ENCODE data around the gene DCST1. TPM values are rescaled to one million over a fixed set of nuclear protein-coding genes. Genes with fewer than 3 reads are reported as not detected.

Gene DCST1
- total and polyA plus RNA-seq, 2 of the 4 experiments (the other 2 are of a cell fraction), result not detected

DNA sequence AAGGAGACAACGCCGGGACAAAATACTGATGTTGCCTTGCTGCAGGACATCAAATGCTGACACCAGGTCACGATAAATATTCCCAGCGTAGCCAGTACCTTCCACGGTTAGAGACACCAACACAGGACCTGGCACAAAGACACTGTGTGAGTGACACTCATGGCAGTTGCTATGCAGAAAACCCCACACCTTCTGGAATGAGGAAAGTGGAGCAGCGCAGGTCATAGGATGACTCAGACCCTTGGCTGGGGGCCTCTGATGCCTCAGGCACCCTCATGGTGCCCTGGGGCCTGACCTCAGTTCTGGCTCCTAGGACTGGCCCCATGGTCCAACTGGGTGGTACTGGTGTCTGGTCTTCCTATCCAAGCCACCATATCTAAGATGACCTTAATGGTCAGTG is 7.0 kb upstream of the DCST1 start:
- TF ChIP-seq NFE2L2 (IDR thresholded peaks at IDR 0.05; ENCODE audit: low read depth, low read length), result no peak
- TF ChIP-seq RAD21 (IDR thresholded peaks at IDR 0.05; ENCODE audit: low read length), result no peak
- TF ChIP-seq, protein P1, sequence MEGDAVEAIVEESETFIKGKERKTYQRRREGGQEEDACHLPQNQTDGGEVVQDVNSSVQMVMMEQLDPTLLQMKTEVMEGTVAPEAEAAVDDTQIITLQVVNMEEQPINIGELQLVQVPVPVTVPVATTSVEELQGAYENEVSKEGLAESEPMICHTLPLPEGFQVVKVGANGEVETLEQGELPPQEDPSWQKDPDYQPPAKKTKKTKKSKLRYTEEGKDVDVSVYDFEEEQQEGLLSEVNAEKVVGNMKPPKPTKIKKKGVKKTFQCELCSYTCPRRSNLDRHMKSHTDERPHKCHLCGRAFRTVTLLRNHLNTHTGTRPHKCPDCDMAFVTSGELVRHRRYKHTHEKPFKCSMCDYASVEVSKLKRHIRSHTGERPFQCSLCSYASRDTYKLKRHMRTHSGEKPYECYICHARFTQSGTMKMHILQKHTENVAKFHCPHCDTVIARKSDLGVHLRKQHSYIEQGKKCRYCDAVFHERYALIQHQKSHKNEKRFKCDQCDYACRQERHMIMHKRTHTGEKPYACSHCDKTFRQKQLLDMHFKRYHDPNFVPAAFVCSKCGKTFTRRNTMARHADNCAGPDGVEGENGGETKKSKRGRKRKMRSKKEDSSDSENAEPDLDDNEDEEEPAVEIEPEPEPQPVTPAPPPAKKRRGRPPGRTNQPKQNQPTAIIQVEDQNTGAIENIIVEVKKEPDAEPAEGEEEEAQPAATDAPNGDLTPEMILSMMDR (conservative IDR thresholded peaks at IDR 0.05; ENCODE audit: low read depth, low read length), result no peak
- peak; percentile 49; the same call in 1 of the 2 replicates for TF ChIP-seq RFX5 (IDR thresholded peaks at IDR 0.05; ENCODE audit: low read depth, low read length)
- TF ChIP-seq FOS (IDR thresholded peaks at IDR 0.05; ENCODE audit: low read depth, low read length), result 0 out of 2 replicates have a peak, but pooled peaks have one; percentile 9
- TF ChIP-seq MAFK (IDR thresholded peaks at IDR 0.05; ENCODE audit: low read depth, low read length), result no peak
- no peak for TF ChIP-seq SMC3 (IDR thresholded peaks at IDR 0.05; ENCODE audit: low read depth, low read length)
- Histone ChIP-seq H3K9ac (ENCODE audit: low read depth, low read length) (no peak overlapping the region), H2AK5ac (ENCODE audit: low read depth, low read length) (no peak overlapping the region), H4K91ac (ENCODE audit: insufficient read depth, low read depth, low read length) (no peak overlapping the region), H3K36me3 (ENCODE audit: control insufficient read depth, insufficient read depth, low read length) (no peaks in the 10 kb centered on the region), H3K4me3 (ENCODE audit: insufficient read depth, low read depth, low read length) (no peak overlapping the region), H4K8ac (ENCODE audit: low read depth in 2 of 2, low read length in 2 of 2) (no peak overlapping the region), H2BK20ac (ENCODE audit: low read depth, low read length) (no peak overlapping the region), H3K4ac (ENCODE audit: low read depth, low read length) (no peak overlapping the region), H4K20me1 (ENCODE audit: insufficient read depth, low read length) (no peaks in the 10 kb centered on the region; the same call in 1 of the 2 replicates), H2BK5ac (ENCODE audit: low read depth, low read length, poor library complexity, severe bottlenecking) (no peak overlapping the region), H3K27me3 (ENCODE audit: control insufficient read depth, insufficient read depth, low read length) (peaks cover 21% of the 10 kb centered on the region), H3K14ac (replicated peaks; ENCODE audit: low read depth, low read length) (no peak overlapping the region; the same call in 1 of the 2 replicates), H4K5ac (ENCODE audit: low read depth, low read length) (no peak overlapping the region), H3K9me3 (ENCODE audit: control insufficient read depth, insufficient read depth, low read length) (no peaks in the 10 kb centered on the region), H3K4me1 (ENCODE audit: control insufficient read depth, insufficient read depth, low read length) (peaks cover 3% of the 10 kb centered on the region; the same call in 1 of the 2 replicates), H2AK9ac (replicated peaks; ENCODE audit: low read depth, low read length, poor library complexity) (peak overlapping the region; percentile 42), H2BK120ac (ENCODE audit: low read depth, low read length) (no peak overlapping the region), H3K9me1 (ENCODE audit: insufficient read depth, low read length) (peaks cover 4% of the 10 kb centered on the region), H3K4me2 (ENCODE audit: low read depth, low read length) (no peak overlapping the region), H3K23ac (ENCODE audit: low read depth, low read length) (no peak overlapping the region), H3K56ac (ENCODE audit: extremely low read depth, insufficient read depth, low read length) (no peak overlapping the region), H3K27ac (ENCODE audit: insufficient read depth, low read length) (no peak overlapping the region), H2BK15ac (ENCODE audit: low read depth, low read length) (no peak overlapping the region), H2AFZ (replicated peaks; ENCODE audit: low read length, poor library complexity) (peak overlapping the region; percentile 65), H3K79me1 (ENCODE audit: low read depth in 1 of 2, low read length in 2 of 2) (no peaks in the 10 kb centered on the region), H3K18ac (ENCODE audit: low read depth, low read length) (no peak overlapping the region)
- in situ Hi-C loops (cut with MboI; ENCODE audit: low sequenced_read_pairs) (no loop called here), dilution Hi-C loops (cut with HindIII; ENCODE audit: low sequenced_read_pairs, unreplicated experiment) (no loop called here), intact Hi-C loops (cut with micrococcal nuclease) (no loop called here)
- DNase-seq (peak; percentile 14), ATAC-seq (ENCODE audit: low read depth) (no peak; the same call in 1 of the 2 replicates)
- CTCF ChIA-PET, result no interaction called here
- BruUV-seq (replicated peaks), result no TSS peak
- POLR2A ChIA-PET (ENCODE audit: unreplicated experiment), result no interaction called here
- 86% methylated on average over 4 of the region's 6 CpGs; no CpG with 5 or more reads in 1 of the 2 experiments for WGBS, 2 experiments (ENCODE audit: extremely low coverage in 2 of 2, insufficient read length in 1 of 2)

All from IMR-90 (cell line).